HepG2 (cell line): ENCODE measurements around the gene DENND10. TPM values are rescaled to one million over a fixed set of nuclear protein-coding genes. Genes with fewer than 3 reads are reported as not detected.

Experiments
- BCL6 ChIP-seq: IDR thresholded peaks from 2 replicates; pipeline ENCODE4 v1.6.1; 2016; ENCODE audit warnings: missing genetic modification reagents, missing compliant biosample characterization
- CEBPZ ChIP-seq: IDR thresholded peaks from 2 replicates; pipeline ENCODE4 v1.6.1; 2012; ENCODE audit warnings: low read length, improper control_type of control experiment
- FIP1L1 ChIP-seq: fragments of 200-400 bp; formaldehyde crosslinking; IDR thresholded peaks from 2 replicates; pipeline ENCODE4 v1.6.1; 2018; ENCODE audit warnings: low read depth, mild to moderate bottlenecking, low read length, moderate library complexity, borderline replicate concordance; ENCODE audit not compliant: insufficient read depth
- GATAD2A ChIP-seq: IDR thresholded peaks from 2 replicates; pipeline ENCODE4 v1.6.1; 2016
- MAF1 ChIP-seq: sonication (generic); formaldehyde crosslinking; IDR thresholded peaks from 2 replicates; pipeline ENCODE4 v1.5.0; 2020; ENCODE audit warnings: missing genetic modification reagents, borderline replicate concordance
- MAZ ChIP-seq, 2 experiments: sonication (generic) in 1 of 2; formaldehyde crosslinking in 1 of 2; IDR thresholded peaks; 2 replicates each; pipeline versions ENCODE4 v1.5.0 to v1.6.1; 2012 to 2020; ENCODE audit warnings: low read depth in 2 of 2, mild to moderate bottlenecking in 2 of 2, borderline replicate concordance in 1 of 2, improper control_type of control experiment in 1 of 2, low read length in 1 of 2, missing genetic modification reagents in 1 of 2, moderate library complexity in 1 of 2
- NR2C2 ChIP-seq: sonication (generic); formaldehyde crosslinking; IDR thresholded peaks from 2 replicates; pipeline ENCODE4 v1.4.0; 2020; ENCODE audit warnings: missing genetic modification reagents, mild to moderate bottlenecking, moderate library complexity, borderline replicate concordance
- SMARCC2 ChIP-seq: fragments of 450-650 bp; IDR thresholded peaks from 2 replicates; pipeline ENCODE4 v1.6.1; 2017; ENCODE audit warnings: antibody characterized with exemption, mild to moderate bottlenecking
- TEAD3 ChIP-seq: optimal IDR thresholded peaks from 2 replicates; pipeline ENCODE3; 2016; ENCODE audit warnings: borderline replicate concordance
- ZBTB1 ChIP-seq: sonication (generic); formaldehyde crosslinking; IDR thresholded peaks from 2 replicates; pipeline ENCODE4 v1.4.0; 2020; ENCODE audit warnings: missing genetic modification reagents, borderline replicate concordance
- ZFP82 ChIP-seq: sonication (generic); formaldehyde crosslinking; IDR thresholded peaks from 2 replicates; pipeline ENCODE4 v1.5.1; 2020; ENCODE audit warnings: mild to moderate bottlenecking, missing genetic modification reagents, borderline replicate concordance
- ZNF713 ChIP-seq: sonication (generic); formaldehyde crosslinking; IDR thresholded peaks from 2 replicates; pipeline ENCODE4 v1.4.0; 2020; ENCODE audit warnings: mild to moderate bottlenecking, missing genetic modification reagents
- ZNF772 ChIP-seq: sonication (generic); formaldehyde crosslinking; IDR thresholded peaks from 2 replicates; pipeline ENCODE4 v1.5.0; 2020; ENCODE audit warnings: mild to moderate bottlenecking, missing genetic modification reagents
- polyA plus RNA-seq, 8 experiments: library from polyadenylated mRNA; depleted of rRNA in 3 of 8; stranded (reverse) in 7 of 8; unstranded in 1 of 8; fragments of >200 nt; fragmentation: Illumina TruSeq in 4 of 8; extraction: Trizol in 4 of 8; gene quantifications; 2 replicates each; pipeline versions ENCODE4 v1.2.1 to v1.2.3, GENCODE V29; 2011 to 2016; ENCODE audit warnings: low read depth in 4 of 8, missing spikeins in 1 of 8, mixed read lengths in 1 of 8; ENCODE audit not compliant: insufficient read depth in 1 of 8
- total RNA-seq, 5 experiments: library from RNA; depleted of rRNA; stranded (reverse); fragments of >200 nt; fragmentation: Illumina TruSeq; extraction: Trizol; gene quantifications; 2 replicates each; pipeline ENCODE4 v1.2.3, GENCODE V29; 2016; ENCODE audit warnings: low read depth in 1 of 5
- TF ChIP-seq, protein P1 (sequence below): sonication (generic); formaldehyde crosslinking; IDR thresholded peaks from 2 replicates; pipeline ENCODE4 v1.4.0; 2020; ENCODE audit warnings: missing genetic modification reagents, mild to moderate bottlenecking, borderline replicate concordance
- TF ChIP-seq, protein P2 (sequence below): sonication (generic); formaldehyde crosslinking; IDR thresholded peaks from 2 replicates; pipeline ENCODE4 v1.4.0; 2020; ENCODE audit warnings: missing genetic modification reagents
- TF ChIP-seq, protein P3 (sequence below): sonication (generic); formaldehyde crosslinking; IDR thresholded peaks from 2 replicates; pipeline ENCODE4 v1.4.0; 2020; ENCODE audit warnings: missing genetic modification reagents

Gene DENND10
- total and polyA plus RNA-seq, 2 of the 13 experiments (the other 11 are each of a cell fraction or from before 2014, with no cell fraction given), result 43.7 to 78.8 TPM

- TF ChIP-seq MAZ (IDR thresholded peaks at IDR 0.05; ENCODE audit: borderline replicate concordance, low read depth, low read length) (no peak), MAZ (CRISPR knock-in tag; IDR thresholded peaks at IDR 0.05; ENCODE audit: low read depth) (peak; percentile 92), FIP1L1 (no peak), TEAD3 (CRISPR knock-in tag) (peak; percentile 56), ZNF713 (peak; percentile 81; the same call in 1 of the 2 replicates), BCL6 (peak; percentile 57), MAF1 (CRISPR knock-in tag) (no peak), ZNF772 (peak; percentile 70), SMARCC2 (no peak), GATAD2A (CRISPR knock-in tag) (peak; percentile 77), ZBTB1 (no peak), NR2C2 (CRISPR knock-in tag) (peak; percentile 73; the same call in 1 of the 2 replicates), ZFP82 (no peak), CEBPZ (no peak)
- TF ChIP-seq, protein P1, sequence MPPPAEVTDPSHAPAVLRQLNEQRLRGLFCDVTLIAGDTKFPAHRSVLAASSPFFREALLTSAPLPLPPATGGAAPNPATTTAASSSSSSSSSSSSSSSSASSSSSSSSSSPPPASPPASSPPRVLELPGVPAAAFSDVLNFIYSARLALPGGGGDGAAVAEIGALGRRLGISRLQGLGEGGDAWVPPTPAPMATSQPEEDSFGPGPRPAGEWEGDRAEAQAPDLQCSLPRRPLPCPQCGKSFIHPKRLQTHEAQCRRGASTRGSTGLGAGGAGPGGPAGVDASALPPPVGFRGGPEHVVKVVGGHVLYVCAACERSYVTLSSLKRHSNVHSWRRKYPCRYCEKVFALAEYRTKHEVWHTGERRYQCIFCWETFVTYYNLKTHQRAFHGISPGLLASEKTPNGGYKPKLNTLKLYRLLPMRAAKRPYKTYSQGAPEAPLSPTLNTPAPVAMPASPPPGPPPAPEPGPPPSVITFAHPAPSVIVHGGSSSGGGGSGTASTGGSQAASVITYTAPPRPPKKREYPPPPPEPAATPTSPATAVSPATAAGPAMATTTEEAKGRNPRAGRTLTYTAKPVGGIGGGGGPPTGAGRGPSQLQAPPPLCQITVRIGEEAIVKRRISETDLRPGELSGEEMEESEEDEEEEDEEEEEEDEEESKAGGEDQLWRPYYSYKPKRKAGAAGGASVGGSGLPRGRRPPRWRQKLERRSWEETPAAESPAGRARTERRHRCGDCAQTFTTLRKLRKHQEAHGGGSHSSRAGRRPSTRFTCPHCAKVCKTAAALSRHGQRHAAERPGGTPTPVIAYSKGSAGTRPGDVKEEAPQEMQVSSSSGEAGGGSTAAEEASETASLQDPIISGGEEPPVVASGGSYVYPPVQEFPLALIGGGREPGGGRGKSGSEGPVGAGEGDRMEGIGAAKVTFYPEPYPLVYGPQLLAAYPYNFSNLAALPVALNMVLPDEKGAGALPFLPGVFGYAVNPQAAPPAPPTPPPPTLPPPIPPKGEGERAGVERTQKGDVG (CRISPR knock-in tag), result no peak
- TF ChIP-seq, protein P2, sequence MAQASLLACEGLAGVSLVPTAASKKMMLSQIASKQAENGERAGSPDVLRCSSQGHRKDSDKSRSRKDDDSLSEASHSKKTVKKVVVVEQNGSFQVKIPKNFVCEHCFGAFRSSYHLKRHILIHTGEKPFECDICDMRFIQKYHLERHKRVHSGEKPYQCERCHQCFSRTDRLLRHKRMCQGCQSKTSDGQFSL (CRISPR knock-in tag), result peak; percentile 9; the same call in 1 of the 2 replicates
- TF ChIP-seq, protein P3, sequence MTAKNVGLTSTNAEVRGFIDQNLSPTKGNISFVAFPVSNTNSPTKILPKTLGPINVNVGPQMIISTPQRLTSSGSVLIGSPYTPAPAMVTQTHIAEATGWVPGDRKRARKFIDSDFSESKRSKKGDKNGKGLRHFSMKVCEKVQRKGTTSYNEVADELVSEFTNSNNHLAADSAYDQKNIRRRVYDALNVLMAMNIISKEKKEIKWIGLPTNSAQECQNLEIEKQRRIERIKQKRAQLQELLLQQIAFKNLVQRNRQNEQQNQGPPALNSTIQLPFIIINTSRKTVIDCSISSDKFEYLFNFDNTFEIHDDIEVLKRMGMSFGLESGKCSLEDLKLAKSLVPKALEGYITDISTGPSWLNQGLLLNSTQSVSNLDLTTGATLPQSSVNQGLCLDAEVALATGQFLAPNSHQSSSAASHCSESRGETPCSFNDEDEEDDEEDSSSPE (CRISPR knock-in tag), result peak; percentile 61; the same call in 1 of the 2 replicates
Observed at GRCh38 chr10:119165171-119166117, 61.5 kb downstream of the DENND10 start, which contains the start of gene SFXN4 (continued).
